Fibroblast of pulmonary artery (primary cell): ENCODE results near the gene CEP126.

Experiments
- DNase-seq: peaks from one replicate; pipeline ENCODE4 v3.0.0-alpha.2; 2010; ENCODE audit warnings: low read depth
- H3K4me3 ChIP-seq: replicated peaks from 2 replicates; pipeline ENCODE4 v1.5.1; 2011; ENCODE audit warnings: low read depth, mild to moderate bottlenecking, control low read depth, low read length, moderate library complexity
- TF ChIP-seq, protein P1 (sequence below): IDR thresholded peaks from 2 replicates; pipeline ENCODE4 v1.5.1; 2011; ENCODE audit warnings: mild to moderate bottlenecking, control low read depth, low read length, inconsistent platforms; ENCODE audit errors: missing control alignments

CEP126 gene, protein sequence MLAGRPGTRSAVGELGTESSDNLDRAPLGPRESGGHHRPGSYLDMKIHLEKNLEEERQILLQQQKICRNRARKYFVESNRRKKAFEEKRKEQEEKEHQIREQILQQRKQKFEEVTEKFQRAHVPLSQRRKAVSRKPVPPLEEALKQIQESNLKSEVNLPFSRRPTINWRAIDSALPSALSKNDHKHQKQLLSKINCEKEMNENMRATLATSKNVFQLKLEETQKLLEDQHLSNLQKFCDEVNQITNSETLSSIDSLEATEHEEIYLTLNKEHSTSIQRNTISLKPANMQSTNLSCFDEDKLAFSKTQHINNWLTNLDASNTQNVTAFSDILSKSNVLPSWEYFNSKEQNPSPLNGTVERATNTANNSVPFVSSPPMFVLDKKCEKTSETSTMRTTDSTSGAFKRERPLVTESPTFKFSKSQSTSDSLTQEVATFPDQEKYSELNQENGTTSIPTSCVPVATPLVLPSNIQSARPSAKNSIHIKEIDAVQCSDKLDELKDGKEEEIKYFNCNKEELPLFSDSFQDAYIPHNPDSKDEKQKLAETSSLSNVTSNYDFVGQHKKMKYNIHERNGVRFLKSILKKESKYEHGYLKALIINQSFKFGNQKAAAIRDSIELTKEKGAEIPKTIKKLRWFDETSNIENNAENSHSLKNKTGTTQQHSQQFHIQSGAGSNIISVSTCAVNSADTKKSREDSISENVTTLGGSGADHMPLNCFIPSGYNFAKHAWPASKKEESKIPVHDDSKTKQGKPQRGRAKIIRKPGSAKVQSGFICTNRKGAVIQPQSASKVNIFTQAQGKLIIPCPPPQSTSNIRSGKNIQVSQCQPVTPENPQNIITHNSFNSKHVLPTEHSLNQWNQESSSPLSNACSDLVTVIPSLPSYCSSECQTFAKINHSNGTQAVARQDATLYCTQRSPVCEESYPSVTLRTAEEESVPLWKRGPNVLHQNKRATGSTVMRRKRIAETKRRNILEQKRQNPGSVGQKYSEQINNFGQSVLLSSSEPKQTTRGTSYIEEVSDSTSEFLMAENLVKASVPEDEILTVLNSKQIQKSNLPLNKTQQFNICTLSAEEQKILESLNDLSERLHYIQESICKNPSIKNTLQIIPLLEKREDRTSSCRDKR

DNA sequence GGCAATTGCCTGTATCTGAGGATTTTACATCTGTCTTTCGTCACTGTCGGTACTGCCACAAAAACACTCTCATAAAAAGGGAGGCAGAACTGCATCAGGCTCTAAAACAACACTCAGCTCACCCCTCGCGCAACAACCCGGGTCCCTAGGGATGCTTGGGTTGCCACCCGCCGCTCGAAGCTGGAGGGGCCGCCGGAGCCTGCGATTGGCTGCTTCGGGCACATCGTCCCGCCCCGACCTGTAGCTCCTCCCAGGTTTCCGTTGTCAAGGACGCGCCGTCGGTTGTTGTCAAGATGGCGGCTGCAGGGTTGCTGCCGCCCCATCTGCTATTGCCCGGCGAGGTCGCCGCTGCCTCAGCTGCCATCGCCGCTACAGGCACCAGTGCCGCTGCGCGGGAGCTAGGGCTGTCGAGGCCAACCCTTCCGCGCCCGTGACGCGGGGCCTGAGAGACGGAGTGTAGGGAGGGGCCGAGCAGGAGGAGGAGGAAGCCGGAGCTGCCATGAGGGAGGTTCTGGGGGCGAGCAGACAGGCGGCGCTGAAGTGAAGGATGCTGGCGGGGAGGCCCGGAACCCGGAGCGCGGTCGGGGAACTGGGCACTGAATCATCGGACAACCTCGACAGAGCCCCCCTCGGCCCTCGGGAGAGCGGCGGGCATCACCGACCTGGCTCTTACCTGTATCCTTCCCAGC is at the start of gene CEP126:
CEP126 (plus strand) TSS at position 273 of the 689 bp plus-strand sequence; CDS start at position 548, 275 bp downstream.
- DNase-seq = peak; percentile 97
- TF ChIP-seq, protein P1, sequence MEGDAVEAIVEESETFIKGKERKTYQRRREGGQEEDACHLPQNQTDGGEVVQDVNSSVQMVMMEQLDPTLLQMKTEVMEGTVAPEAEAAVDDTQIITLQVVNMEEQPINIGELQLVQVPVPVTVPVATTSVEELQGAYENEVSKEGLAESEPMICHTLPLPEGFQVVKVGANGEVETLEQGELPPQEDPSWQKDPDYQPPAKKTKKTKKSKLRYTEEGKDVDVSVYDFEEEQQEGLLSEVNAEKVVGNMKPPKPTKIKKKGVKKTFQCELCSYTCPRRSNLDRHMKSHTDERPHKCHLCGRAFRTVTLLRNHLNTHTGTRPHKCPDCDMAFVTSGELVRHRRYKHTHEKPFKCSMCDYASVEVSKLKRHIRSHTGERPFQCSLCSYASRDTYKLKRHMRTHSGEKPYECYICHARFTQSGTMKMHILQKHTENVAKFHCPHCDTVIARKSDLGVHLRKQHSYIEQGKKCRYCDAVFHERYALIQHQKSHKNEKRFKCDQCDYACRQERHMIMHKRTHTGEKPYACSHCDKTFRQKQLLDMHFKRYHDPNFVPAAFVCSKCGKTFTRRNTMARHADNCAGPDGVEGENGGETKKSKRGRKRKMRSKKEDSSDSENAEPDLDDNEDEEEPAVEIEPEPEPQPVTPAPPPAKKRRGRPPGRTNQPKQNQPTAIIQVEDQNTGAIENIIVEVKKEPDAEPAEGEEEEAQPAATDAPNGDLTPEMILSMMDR = peak; percentile 54
- H3K4me3 ChIP-seq = peak within 1 kb of the TSS; percentile 78

DNA sequence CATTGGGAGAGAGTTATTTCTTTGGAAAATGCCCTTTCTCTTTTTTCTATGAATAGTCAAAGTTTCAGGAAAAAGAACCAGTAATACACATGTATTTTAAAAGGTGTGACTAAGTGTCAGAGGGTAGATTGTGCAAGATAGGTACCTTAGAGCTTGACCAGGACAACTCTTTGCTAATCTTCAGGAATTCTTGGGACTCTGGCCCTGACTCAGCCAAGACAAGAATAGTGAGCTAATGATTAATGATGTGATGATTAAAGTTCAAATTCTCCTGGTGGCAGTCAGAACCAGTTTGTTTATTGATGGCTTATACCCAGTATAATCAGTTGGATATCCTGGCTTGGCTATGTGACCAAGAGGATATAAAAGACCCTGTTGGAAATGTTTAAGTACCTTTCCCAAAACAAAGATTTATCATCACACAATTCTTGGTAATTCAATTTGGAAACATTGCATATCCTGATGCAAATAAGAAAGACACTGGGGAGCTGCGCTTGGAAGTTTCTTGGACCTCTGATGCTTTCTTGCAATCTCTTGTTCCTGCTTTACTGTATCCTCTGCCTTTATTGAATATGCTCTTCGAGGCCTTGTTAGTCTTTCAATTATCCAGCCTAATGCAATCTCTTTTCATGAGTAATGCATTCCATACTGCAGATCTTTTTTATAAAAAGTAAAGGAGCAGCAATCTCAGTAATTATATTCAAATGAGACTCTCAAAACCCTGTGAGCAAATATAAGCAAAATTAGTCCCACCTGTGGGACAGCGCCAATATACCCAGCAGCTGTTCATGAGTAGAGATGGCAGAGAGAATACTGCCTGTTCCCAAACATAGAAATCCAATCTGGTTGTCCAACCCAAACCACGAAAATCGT is 48.0 kb upstream of the CEP126 start:
- no peak overlapping the region for H3K4me3 ChIP-seq
- DNase-seq = no peak
- TF ChIP-seq, protein P1 = no peak

DNA sequence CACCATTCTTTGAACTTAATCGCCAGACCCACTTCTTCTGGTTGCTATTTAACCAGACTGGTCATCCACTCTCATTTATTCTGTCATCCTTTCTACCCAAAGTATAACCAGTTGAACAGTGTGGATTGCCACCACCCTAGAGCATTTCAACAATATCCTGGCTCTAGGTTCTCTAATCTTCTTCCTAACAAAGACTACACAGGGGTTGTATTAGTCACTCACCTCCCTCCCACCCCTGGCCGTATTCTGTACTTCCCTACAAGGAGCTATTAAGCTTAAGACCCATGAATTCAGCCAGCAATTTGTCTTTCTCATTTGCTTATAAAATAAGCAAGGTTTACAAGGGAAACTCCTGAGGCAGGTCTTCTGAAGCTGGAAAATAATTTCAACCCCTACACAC is 46.9 kb upstream of the CEP126 start:
- DNase-seq = peak; percentile 52
- TF ChIP-seq, protein P1 = no peak
- H3K4me3 ChIP-seq = no peak overlapping the region

DNA sequence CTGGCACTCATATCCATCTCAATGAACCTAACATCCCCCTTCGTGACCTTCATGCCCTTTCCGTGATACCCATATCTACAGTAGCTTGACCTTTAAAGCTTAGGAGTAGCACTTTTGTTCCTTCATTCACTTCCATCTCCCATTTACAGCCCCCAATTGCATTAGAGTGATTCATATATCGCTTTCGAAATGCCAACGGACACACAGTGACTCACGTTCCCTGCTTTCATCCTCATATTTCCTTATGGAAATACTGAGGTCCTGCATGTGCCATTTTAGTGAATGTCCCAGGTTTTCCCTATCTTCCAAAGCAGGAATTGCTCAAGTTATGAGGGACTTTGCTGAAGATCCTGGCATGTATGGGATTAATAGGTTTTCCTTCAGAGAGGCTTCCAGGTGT is 44.3 kb upstream of the CEP126 start:
- peak; percentile 77 for DNase-seq

DNA sequence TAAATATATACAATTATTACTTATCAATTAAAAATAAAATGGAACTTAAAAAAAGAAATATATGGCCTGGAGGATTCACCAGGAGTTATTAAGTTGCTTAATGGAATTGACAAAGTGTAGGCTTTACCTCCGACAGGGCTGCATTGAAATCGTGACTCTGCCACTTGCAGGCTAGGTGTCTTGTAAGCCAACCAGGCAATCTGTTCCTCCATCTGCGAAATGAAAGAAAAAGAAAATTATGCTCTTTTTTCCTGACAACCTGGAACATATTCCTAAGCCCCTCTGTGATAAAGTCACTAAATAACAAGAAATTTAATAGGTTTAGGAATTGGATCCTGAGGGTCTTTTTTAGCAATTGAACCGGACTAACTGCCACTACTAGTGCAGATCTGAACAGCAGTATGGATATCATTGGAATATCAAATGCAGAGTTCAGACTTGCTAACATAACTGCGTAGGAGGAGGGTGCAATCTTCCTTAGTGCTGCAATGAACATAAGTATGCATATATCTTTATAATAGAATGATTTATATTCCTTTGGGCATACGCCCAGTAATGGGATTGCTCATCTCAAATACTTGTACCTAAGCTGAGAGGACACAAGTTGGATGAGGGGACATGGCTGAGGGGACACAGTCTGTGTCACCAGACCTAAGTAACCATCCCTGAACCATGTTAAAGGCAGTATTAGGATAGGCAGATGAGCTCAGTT is 42.5 kb upstream of the CEP126 start:
- no peak overlapping the region for H3K4me3 ChIP-seq
- DNase-seq = no peak
- TF ChIP-seq, protein P1 = no peak

More for the DNA sequence above, 44.3 kb upstream of the CEP126 start:
- H3K4me3 ChIP-seq = no peak overlapping the region
- TF ChIP-seq, protein P1 = peak; percentile 13
